ENCODE measurements around the gene SLC5A10.
A peak's percentile ranks its signal among the peaks of the same experiment; 100 is the strongest.
"Not testable (repeated sequence)": the region's sequence is repeated elsewhere in the genome, so short reads cannot be mapped to it uniquely, and the experiment has no call there.

SLC5A10 gene

GRCh38 chr17:19005789-19006430, 53.9 kb downstream of the SLC5A10 start:
- DNase-seq = no peak

- no peak for DNase-seq
Measured at GRCh38 chr17:19006698-19007097, 54.7 kb downstream of the SLC5A10 start.

GRCh38 chr17:19009970-19010369, 58.0 kb downstream of the SLC5A10 start:
- DNase-seq = no peak

GRCh38 chr17:19010729-19011505, 59.0 kb downstream of the SLC5A10 start:
- DNase-seq = peak; percentile 82

DNA sequence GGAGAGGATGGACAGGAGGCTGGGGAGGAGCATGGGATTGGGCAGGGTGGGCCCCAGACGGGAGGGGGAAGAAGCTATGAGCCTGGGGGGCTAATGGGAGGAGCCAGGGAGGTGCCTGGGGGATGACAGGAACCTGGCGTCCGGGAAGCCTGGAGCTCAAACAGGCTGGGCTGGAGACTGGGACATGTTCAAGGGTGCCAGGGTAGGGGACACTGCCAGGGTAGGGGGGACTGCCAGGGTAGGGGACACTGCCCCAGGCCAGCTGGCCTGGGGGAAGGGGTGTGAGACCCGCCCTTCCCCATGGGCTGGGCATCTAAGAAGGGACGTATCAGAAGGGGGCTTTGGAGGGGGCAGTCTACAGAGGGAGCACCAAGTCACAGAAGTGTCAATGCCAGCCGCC, 59.6 kb downstream of the SLC5A10 start:
- DNase-seq = no peak

GRCh38 chr17:19012171-19013080, 60.5 kb downstream of the SLC5A10 start:
- no peak for DNase-seq

DNA sequence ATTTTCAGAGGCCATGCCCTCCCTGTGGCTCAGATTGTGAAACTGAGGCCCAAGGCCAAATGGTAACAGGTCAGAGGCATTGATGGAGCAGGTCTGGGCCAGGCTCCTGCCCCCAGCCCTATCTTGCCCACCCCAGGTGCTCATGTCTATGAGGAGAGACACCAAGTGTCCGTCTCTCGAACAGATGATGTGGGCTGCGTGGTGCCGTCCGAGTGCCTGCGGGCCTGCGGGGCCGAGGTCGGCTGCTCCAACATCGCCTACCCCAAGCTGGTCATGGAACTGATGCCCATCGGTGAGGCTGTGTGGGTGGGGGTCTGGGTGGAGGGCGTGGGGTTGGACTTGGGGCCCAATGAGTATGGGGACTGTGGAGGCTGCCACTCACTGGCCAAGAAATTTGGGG, 61.3 kb downstream of the SLC5A10 start:
- DNase-seq = no peak

DNA sequence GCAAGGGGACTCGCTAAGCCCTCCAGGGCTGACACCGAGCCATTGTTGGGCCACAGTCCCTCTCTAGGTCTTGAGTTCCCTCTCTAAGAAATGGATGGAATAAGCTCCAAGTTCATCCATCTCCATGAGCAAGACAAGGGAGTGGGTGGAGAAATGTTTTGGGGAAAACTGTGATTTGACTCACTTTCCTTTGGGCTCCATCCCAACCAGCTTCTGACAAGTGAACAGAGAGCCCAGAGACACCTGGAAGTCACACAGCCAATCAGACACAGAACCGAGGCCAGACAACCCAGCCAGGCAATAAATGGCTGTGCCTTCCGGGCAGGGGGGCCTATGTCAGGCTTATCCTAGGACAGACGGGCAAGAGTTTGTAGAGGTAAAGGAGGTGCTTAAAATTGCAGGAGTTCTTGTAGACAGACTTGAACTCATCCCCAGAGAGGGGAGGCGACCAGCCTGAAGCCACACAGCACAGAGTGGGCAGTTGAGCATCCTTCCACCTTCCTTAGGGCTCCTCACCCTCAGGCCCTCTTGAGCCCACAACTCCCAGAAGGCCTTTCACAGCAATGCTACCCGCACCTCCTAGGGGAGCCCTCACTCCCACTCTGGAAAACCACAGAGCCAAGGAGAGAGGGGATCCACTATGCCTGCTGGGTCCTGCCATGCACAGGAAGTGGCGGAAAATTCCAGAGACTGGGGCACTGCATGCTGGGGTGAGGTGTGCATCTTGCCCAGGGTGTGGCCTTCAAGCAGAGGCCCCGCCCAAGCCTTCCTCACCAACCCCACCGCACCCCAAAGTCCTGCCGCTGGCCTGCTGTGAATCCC, 62.1 kb downstream of the SLC5A10 start:
- no peak for DNase-seq

DNA sequence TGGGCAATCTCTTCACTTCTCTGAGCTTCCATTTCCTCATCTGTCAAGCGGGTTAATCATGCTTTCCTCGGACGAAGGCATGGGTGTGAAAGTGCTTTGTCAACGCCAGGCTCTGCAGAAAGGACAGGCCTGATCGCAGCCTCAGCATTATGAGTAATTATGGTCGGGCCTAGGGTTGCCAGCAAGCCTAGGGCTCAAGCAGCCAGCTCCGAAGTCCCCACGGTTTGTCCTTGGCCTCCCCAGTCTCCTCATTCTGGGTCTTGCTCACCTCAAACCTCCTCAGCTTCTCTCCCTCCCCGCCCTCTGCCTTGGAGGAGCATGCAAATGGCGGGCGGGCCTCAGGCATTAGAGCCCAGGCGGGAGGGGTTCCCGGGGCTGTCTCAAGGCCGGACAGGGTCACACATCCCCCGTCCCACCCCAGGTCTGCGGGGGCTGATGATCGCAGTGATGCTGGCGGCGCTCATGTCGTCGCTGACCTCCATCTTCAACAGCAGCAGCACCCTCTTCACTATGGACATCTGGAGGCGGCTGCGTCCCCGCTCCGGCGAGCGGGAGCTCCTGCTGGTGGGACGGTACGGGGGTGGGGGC, 62.8 kb downstream of the SLC5A10 start:
- no peak for DNase-seq

GRCh38 chr17:19015428-19015827, 63.5 kb downstream of the SLC5A10 start:
- no peak for DNase-seq

- DNase-seq = no peak
Measured at GRCh38 chr17:19016297-19016696, 64.3 kb downstream of the SLC5A10 start.

DNA sequence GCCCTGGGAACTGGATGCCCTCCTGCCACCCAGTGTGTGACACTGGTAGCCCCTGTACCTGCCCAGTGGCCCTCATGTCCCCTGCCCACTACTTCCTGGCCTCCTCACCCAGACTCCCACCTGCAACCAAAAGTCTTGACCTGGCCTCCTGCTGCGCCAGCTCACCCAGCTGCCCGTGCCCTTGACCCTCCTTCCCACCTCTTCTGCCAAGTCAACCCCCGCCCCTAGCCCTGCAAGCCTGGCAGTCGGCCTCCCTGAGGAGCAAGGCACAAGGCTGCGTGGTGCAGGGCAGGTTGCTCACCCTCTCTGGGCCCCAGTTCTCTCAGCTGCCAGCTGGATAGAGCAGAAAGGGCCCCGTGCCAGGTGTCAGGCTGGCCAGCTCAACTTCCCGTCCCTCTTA, 64.9 kb downstream of the SLC5A10 start:
- DNase-seq = no peak

DNA sequence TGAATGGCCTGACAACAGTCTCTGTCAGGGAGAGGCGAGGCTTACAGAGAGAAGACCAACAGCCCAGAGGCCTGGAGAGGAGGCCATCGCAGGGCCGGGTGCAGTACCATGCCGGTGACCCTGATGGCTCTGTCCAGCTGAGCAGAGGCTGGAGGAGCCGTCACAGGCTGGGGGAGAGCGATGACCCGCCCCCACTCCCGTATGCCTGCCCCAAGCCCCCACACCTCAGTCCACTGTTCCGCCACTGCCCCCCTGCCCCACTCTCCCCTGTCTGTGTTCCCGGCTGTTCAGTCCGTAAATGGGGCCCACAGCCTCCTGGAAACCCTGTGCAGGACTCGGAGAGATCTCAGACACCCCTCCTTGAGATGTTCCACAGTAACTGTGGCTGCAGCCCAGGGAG, 65.4 kb downstream of the SLC5A10 start:
- DNase-seq = no peak

GRCh38 chr17:19017804-19018599, 66.0 kb downstream of the SLC5A10 start:
- DNase-seq = no peak

GRCh38 chr17:19018600-19018950, 66.6 kb downstream of the SLC5A10 start:
- DNase-seq = no peak

- DNase-seq = no peak
Measured at GRCh38 chr17:19019041-19019941, 67.3 kb downstream of the SLC5A10 start.

DNA sequence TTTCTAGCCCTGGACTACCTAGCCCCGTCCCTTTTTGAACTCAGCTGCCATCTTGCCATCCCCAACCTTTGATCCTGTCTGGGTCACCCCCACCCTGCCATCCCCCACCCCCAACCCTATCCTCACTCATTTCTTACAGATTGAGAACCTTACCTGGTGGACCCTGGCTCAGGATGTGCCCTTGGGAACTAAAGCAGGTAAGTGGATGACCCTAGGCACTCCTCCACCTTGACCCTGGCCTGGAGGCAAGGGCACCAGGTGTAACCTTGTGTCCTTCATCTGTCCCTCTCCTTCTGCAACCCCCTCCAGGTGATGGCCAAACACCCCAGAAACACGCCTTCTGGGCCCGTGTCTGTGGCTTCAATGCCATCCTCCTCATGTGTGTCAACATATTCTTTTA, 68.1 kb downstream of the SLC5A10 start:
- DNase-seq = no peak

DNA sequence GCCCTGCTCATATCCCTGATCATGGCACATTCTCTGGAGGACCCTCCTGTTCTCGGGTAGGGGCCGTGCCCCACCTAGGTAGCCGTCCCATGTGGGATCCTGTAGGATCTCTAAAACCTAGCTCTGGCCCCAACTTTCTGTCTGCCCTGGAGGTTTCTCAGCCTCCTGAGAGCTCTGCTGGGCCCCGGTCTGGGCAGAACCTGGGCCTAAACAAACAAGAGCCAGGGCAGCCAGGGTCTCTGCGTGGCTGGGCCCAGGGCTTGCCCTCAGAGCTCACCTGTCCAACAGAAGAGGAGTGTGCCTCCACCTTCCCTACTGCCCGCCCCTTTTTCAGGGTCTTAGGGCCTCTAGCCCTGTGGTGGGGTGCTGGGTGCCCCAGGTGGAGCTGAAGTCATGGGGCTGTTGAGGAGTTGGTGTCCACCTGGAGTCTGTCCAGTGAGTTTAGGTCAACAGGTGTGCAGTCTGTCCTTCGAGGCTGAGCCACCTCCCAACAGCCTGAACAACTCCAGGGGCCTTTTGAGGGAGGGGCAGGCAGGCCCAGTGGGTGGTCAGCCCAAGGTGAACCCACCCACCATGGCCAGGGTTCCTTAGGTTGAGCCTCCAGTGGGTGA, 69.2 kb downstream of the SLC5A10 start:
- not testable (repeated sequence) for DNase-seq

DNA sequence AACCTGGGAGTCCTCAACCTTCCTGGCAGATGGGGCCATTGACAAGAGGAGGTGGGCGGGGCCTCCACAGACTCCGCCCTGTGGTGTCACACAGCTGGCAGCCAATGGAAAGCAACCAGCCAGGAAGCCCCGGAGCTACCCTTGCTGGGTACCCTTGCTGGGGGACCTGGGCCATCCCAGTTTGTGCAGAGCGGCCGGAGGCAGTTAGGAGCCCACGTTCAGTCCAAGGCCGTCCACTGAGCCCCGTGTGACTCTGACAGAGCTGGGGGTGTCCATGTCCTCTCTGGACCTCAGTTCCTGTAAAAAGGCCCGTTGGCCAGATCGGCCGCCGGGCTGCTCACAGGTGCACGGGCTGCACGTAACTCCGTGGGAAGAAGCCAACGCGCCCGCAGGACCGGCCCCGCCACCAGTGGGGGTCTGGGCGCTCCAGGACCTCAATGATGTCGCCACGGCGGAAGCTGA, 69.7 kb downstream of the SLC5A10 start:
- no peak for DNase-seq

GRCh38 chr17:19022128-19022527, 70.2 kb downstream of the SLC5A10 start:
- DNase-seq = no peak

Data from islet precursor cell (in vitro differentiated cells).